Fibroblast of lung (primary cell): ENCODE measurements around the gene DIP2A. TPM values are rescaled to one million over a fixed set of nuclear protein-coding genes. Genes with fewer than 3 reads are reported as not detected.

ENCODE experiments used
- DNase-seq, 2 donors: peaks; one replicate each; pipeline versions ENCODE4 v3.0.0 to v3.0.0-alpha.2; 2010; ENCODE audit warnings: low read depth in 2 of 2
- H2AFZ ChIP-seq: 2 replicates; pipeline ENCODE4 v1.5.1; 2012; ENCODE audit warnings: low read length, control low read depth, inconsistent platforms
- H3K27ac ChIP-seq: 2 replicates; pipeline ENCODE4 v1.5.1; 2011; ENCODE audit warnings: low read length, control low read depth; ENCODE audit not compliant: insufficient read depth
- H3K27me3 ChIP-seq: 2 replicates; pipeline ENCODE4 v1.5.1; 2011; ENCODE audit warnings: mild to moderate bottlenecking, low read length; ENCODE audit not compliant: control insufficient read depth, insufficient read depth
- H3K36me3 ChIP-seq: 2 replicates; pipeline ENCODE4 v1.5.1; 2011; ENCODE audit warnings: low read length; ENCODE audit not compliant: control insufficient read depth, insufficient read depth
- H3K4me1 ChIP-seq: 2 replicates; pipeline ENCODE4 v1.5.1; 2011; ENCODE audit warnings: low read length; ENCODE audit not compliant: control insufficient read depth, insufficient read depth; ENCODE audit errors: extremely low read depth
- H3K4me2 ChIP-seq: 2 replicates; pipeline ENCODE4 v1.5.1; 2011; ENCODE audit warnings: low read length, control low read depth; ENCODE audit not compliant: insufficient read depth; ENCODE audit errors: extremely low read depth
- H3K4me3 ChIP-seq, 4 experiments: fragments of 200-600 bp in 1 of 4; sonication (generic) in 1 of 4; replicated peaks in 1 of 4; 2 replicates each; pipeline ENCODE4 v1.5.1; 2011 to 2016; ENCODE audit warnings: low read length in 4 of 4, low read depth in 3 of 4, mild to moderate bottlenecking in 3 of 4, control low read depth in 2 of 4, inconsistent platforms in 1 of 4, mixed read lengths in 1 of 4; ENCODE audit not compliant: insufficient read depth in 1 of 4; ENCODE audit errors: control extremely low read depth in 1 of 4
- H3K79me2 ChIP-seq: 2 replicates; pipeline ENCODE4 v1.5.1; 2012; ENCODE audit warnings: mild to moderate bottlenecking, low read length, inconsistent platforms; ENCODE audit not compliant: control insufficient read depth, insufficient read depth
- H3K9ac ChIP-seq: 2 replicates; pipeline ENCODE4 v1.5.1; 2011; ENCODE audit warnings: mild to moderate bottlenecking, low read length, control low read depth; ENCODE audit not compliant: insufficient read depth
- H3K9me3 ChIP-seq: 2 replicates; pipeline ENCODE4 v1.5.1; 2012; ENCODE audit warnings: low read depth, low read length; ENCODE audit not compliant: control insufficient read depth, insufficient read depth
- H4K20me1 ChIP-seq: 2 replicates; pipeline ENCODE4 v1.5.1; 2011; ENCODE audit warnings: low read length; ENCODE audit not compliant: control insufficient read depth, insufficient read depth; ENCODE audit errors: extremely low read depth
- EZH2 ChIP-seq: IDR thresholded peaks from 2 replicates; pipeline ENCODE4 v1.5.1; 2012; ENCODE audit warnings: low read length, control low read depth, mild to moderate bottlenecking; ENCODE audit errors: missing control alignments
- polyA plus RNA-seq, 2 donors: library from polyadenylated mRNA; depleted of rRNA in 1 of 2; stranded (reverse) in 1 of 2; unstranded in 1 of 2; fragments of >200 nt; gene quantifications; 2 replicates each; pipeline ENCODE4 v1.2.1, GENCODE V29; 2011 to 2012; ENCODE audit warnings: missing spikeins in 1 of 2
- total RNA-seq: library from RNA; depleted of rRNA; stranded (reverse); fragments of >200 nt; gene quantifications from 2 replicates; pipeline ENCODE4 v1.2.1, GENCODE V29; 2014
- TF ChIP-seq, protein P1 (sequence below), 2 donors: IDR thresholded peaks in 1 of 2; conservative IDR thresholded peaks in 1 of 2; 1 replicate in 1 of 2; 2 replicates in 1 of 2; pipeline ENCODE4 v1.5.1; 2011 to 2012; ENCODE audit warnings: low read length in 2 of 2, control low read depth in 1 of 2, inconsistent platforms in 1 of 2, low read depth in 1 of 2, mild to moderate bottlenecking in 1 of 2

Gene DIP2A
- total and polyA plus RNA-seq, 2 donors (not counting 1 experiment from before 2014, with no cell fraction given), result 16.3 to 21.1 TPM

- no peak overlapping the region for H3K4me3 ChIP-seq
- no peaks in the 10 kb centered on the region for H3K4me1 ChIP-seq
- H3K9ac ChIP-seq, result no peak overlapping the region
- no peaks in the 10 kb centered on the region for H3K27me3 ChIP-seq
- peaks cover 18% of the 10 kb centered on the region for H3K79me2 ChIP-seq
- TF ChIP-seq EZH2, result no peak
- TF ChIP-seq, protein P1, sequence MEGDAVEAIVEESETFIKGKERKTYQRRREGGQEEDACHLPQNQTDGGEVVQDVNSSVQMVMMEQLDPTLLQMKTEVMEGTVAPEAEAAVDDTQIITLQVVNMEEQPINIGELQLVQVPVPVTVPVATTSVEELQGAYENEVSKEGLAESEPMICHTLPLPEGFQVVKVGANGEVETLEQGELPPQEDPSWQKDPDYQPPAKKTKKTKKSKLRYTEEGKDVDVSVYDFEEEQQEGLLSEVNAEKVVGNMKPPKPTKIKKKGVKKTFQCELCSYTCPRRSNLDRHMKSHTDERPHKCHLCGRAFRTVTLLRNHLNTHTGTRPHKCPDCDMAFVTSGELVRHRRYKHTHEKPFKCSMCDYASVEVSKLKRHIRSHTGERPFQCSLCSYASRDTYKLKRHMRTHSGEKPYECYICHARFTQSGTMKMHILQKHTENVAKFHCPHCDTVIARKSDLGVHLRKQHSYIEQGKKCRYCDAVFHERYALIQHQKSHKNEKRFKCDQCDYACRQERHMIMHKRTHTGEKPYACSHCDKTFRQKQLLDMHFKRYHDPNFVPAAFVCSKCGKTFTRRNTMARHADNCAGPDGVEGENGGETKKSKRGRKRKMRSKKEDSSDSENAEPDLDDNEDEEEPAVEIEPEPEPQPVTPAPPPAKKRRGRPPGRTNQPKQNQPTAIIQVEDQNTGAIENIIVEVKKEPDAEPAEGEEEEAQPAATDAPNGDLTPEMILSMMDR (conservative IDR thresholded peaks at IDR 0.05 in 1 of 2, IDR thresholded peaks at IDR 0.05 in 1 of 2; ENCODE audit: low read depth in 1 of 2, low read length in 2 of 2), result no peak
- no peak for DNase-seq
- no peak overlapping the region for H3K27ac ChIP-seq
- H2AFZ ChIP-seq, result no peak overlapping the region
- H4K20me1 ChIP-seq, result no peaks in the 10 kb centered on the region
- H3K36me3 ChIP-seq, result no peaks in the 10 kb centered on the region
- no peaks in the 10 kb centered on the region for H3K9me3 ChIP-seq
- H3K4me2 ChIP-seq, result no peak overlapping the region
These were observed 7.0 kb downstream of the DIP2A start for GRCh38 chr21:46465651-46466050.

DNA sequence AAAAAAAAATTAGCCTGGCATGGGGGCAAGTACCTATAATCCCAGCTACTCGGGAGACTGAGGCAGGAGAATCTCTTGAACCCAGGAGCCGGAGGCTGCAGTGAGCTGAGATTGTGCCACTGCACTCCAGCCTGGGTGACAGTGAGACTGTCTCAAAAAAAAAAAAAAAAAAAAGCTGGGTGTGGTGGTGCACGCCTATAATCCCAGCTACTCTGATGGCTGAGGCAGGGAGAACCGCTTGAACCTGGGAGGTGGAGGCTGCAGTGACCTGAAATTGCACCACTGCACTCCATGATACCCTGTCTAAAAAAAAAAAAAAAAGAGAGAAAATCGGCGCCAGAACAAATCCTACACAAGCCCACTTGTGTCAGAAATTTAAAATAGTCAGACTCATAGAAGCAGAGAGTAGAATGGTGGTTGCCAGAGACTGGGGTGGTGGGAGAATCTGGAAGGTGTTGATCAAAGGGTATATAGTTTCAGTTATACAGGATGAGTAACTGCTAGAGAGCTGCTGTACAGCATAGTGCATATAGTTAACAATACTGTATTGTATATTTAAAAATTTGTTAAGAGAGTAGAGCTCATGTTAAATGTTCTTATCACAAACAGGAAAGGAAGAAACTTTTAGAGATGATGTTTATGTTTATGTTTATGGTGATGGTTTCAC is 9.6 kb downstream of the DIP2A start:
- Histone ChIP-seq H3K9ac (no peak overlapping the region), H4K20me1 (no peaks in the 10 kb centered on the region), H3K27ac (no peak overlapping the region), H3K4me3 (no peak overlapping the region), H3K4me2 (no peak overlapping the region), H3K79me2 (peaks cover 8% of the 10 kb centered on the region), H3K9me3 (no peaks in the 10 kb centered on the region), H3K27me3 (no peaks in the 10 kb centered on the region), H2AFZ (no peak overlapping the region), H3K36me3 (no peaks in the 10 kb centered on the region), H3K4me1 (no peaks in the 10 kb centered on the region)
- DNase-seq, result no peak
- no peak for TF ChIP-seq EZH2
- TF ChIP-seq, protein P1 (conservative IDR thresholded peaks at IDR 0.05 in 1 of 2, IDR thresholded peaks at IDR 0.05 in 1 of 2; ENCODE audit: low read depth in 1 of 2, low read length in 2 of 2), result no peak

GRCh38 chr21:46469275-46469674 is 10.6 kb downstream of the DIP2A start:
- H3K4me3 ChIP-seq, result no peak overlapping the region

More at GRCh38 chr21:46469275-46469674, 10.6 kb downstream of the DIP2A start:
- H3K27me3 ChIP-seq, result no peaks in the 10 kb centered on the region
- peaks cover 8% of the 10 kb centered on the region for H3K79me2 ChIP-seq
- no peaks in the 10 kb centered on the region for H4K20me1 ChIP-seq
- H3K9me3 ChIP-seq, result no peaks in the 10 kb centered on the region
- DNase-seq, result no peak
- H3K27ac ChIP-seq, result no peak overlapping the region
- no peak overlapping the region for H3K4me2 ChIP-seq
- H3K4me1 ChIP-seq, result no peaks in the 10 kb centered on the region
- no peak overlapping the region for H3K9ac ChIP-seq
- no peak for TF ChIP-seq EZH2
- TF ChIP-seq, protein P1 (conservative IDR thresholded peaks at IDR 0.05 in 1 of 2, IDR thresholded peaks at IDR 0.05 in 1 of 2; ENCODE audit: low read depth in 1 of 2, low read length in 2 of 2), result no peak
- no peak overlapping the region for H2AFZ ChIP-seq
- no peaks in the 10 kb centered on the region for H3K36me3 ChIP-seq
